SK-N-SH treated with all-trans-retinoic acid at 6 μM for 48 hours (cell line): Measurements from ENCODE around the gene HABP4.

Source experiments
- ATAC-seq: fragments of 200-7000 bp; cut with Tn5 transposase; 3 replicates; pipeline ENCODE4 v1.9.1; 2020; ENCODE audit warnings: mild to moderate bottlenecking, moderate library complexity
- ARNTL ChIP-seq: fragments of 450-650 bp; formaldehyde crosslinking; IDR thresholded peaks from 2 replicates; pipeline ENCODE4 v1.5.0; 2020; ENCODE audit warnings: low read depth, mild to moderate bottlenecking, moderate library complexity, borderline replicate concordance
- BACH2 ChIP-seq: fragments of 250-450 bp; sonication (Bioruptor Pico); IDR thresholded peaks from 2 replicates; pipeline ENCODE4 v1.9.0; 2021; ENCODE audit warnings: mild to moderate bottlenecking, borderline replicate concordance
- CREB5 ChIP-seq: fragments of 250-450 bp; sonication (Bioruptor Pico); IDR thresholded peaks from 2 replicates; pipeline ENCODE4 v1.5.1; 2020; ENCODE audit warnings: low read depth, mild to moderate bottlenecking, moderate library complexity
- CSDC2 ChIP-seq: fragments of 250-450 bp; sonication (Bioruptor Pico); IDR thresholded peaks from 2 replicates; pipeline ENCODE4 v1.5.0; 2020; ENCODE audit warnings: mild to moderate bottlenecking, moderate library complexity
- ESRRG ChIP-seq: fragments of 250-450 bp; sonication (Bioruptor Pico); IDR thresholded peaks from 2 replicates; pipeline ENCODE4 v1.6.1; 2021; ENCODE audit warnings: mild to moderate bottlenecking
- GLIS3 ChIP-seq: fragments of 250-450 bp; sonication (Bioruptor Pico); IDR thresholded peaks from 2 replicates; pipeline ENCODE4 v1.5.0; 2020; ENCODE audit warnings: mild to moderate bottlenecking, moderate library complexity
- ISL1 ChIP-seq: fragments of 250-450 bp; sonication (Bioruptor Pico); IDR thresholded peaks from 2 replicates; pipeline ENCODE4 v2.1.2; 2022; ENCODE audit warnings: mild to moderate bottlenecking, moderate library complexity
- OSR1 ChIP-seq: fragments of 250-450 bp; sonication (Bioruptor Pico); IDR thresholded peaks from 2 replicates; pipeline ENCODE4 v1.8.0; 2022; ENCODE audit warnings: moderate library complexity, mild to moderate bottlenecking, inconsistent platforms
- PATZ1 ChIP-seq: fragments of 250-450 bp; sonication (Bioruptor Pico); IDR thresholded peaks from 2 replicates; pipeline ENCODE4 v1.8.0; 2020; ENCODE audit warnings: mild to moderate bottlenecking, moderate library complexity, borderline replicate concordance
- PPARA ChIP-seq: fragments of 250-450 bp; sonication (Bioruptor Pico); IDR thresholded peaks from 2 replicates; pipeline ENCODE4 v1.5.0; 2020; ENCODE audit warnings: mild to moderate bottlenecking, borderline replicate concordance
- RARB ChIP-seq: fragments of 250-450 bp; sonication (Bioruptor Pico); IDR thresholded peaks from 2 replicates; pipeline ENCODE4 v1.8.0; 2021; ENCODE audit warnings: mild to moderate bottlenecking, moderate library complexity
- SNAI2 ChIP-seq: fragments of 250-450 bp; sonication (Bioruptor Pico); IDR thresholded peaks from 2 replicates; pipeline ENCODE4 v1.5.0; 2020; ENCODE audit warnings: mild to moderate bottlenecking, moderate library complexity
- TCF4 ChIP-seq: fragments of 250-450 bp; sonication (Bioruptor Pico); IDR thresholded peaks from 2 replicates; pipeline ENCODE4 v1.8.0; 2021; ENCODE audit warnings: mild to moderate bottlenecking, moderate library complexity, borderline replicate concordance
- TOX ChIP-seq: fragments of 250-450 bp; sonication (Bioruptor Pico); IDR thresholded peaks from 2 replicates; pipeline ENCODE4 v1.8.0; 2021; ENCODE audit warnings: mild to moderate bottlenecking, moderate library complexity, borderline replicate concordance
- TSHZ2 ChIP-seq: fragments of 250-450 bp; sonication (Bioruptor Pico); IDR thresholded peaks from 2 replicates; pipeline ENCODE4 v1.5.0; 2020; ENCODE audit warnings: mild to moderate bottlenecking, moderate library complexity
- ZC3H10 ChIP-seq: fragments of 250-450 bp; sonication (Bioruptor Pico); IDR thresholded peaks from 2 replicates; pipeline ENCODE4 v1.5.1; 2021; ENCODE audit warnings: mild to moderate bottlenecking, moderate library complexity
- ZFP3 ChIP-seq: fragments of 250-450 bp; sonication (Bioruptor Pico); IDR thresholded peaks from 2 replicates; pipeline ENCODE4 v1.5.0; 2020; ENCODE audit warnings: mild to moderate bottlenecking, moderate library complexity
- ZNF565 ChIP-seq: fragments of 450-650 bp; formaldehyde crosslinking; conservative IDR thresholded peaks from 2 replicates; pipeline ENCODE4 v1.5.0; 2020; ENCODE audit warnings: low read depth, mild to moderate bottlenecking, moderate library complexity
- ZNF70 ChIP-seq: fragments of 450-650 bp; formaldehyde crosslinking; IDR thresholded peaks from 2 replicates; pipeline ENCODE4 v1.5.0; 2020; ENCODE audit warnings: mild to moderate bottlenecking, moderate library complexity
- ZNF8 ChIP-seq: fragments of 450-650 bp; formaldehyde crosslinking; IDR thresholded peaks from 2 replicates; pipeline ENCODE4 v1.5.0; 2020; ENCODE audit warnings: mild to moderate bottlenecking, moderate library complexity
- TF ChIP-seq, protein P1 (sequence below): fragments of 250-450 bp; sonication (Bioruptor Pico); IDR thresholded peaks from 2 replicates; pipeline ENCODE4 v1.5.1; 2021; ENCODE audit warnings: mild to moderate bottlenecking, moderate library complexity
- TF ChIP-seq, protein P2 (sequence below): fragments of 250-450 bp; sonication (Bioruptor Pico); IDR thresholded peaks from 2 replicates; pipeline ENCODE4 v1.8.0; 2021; ENCODE audit warnings: low read depth, mild to moderate bottlenecking, moderate library complexity, borderline replicate concordance

Gene HABP4

DNA sequence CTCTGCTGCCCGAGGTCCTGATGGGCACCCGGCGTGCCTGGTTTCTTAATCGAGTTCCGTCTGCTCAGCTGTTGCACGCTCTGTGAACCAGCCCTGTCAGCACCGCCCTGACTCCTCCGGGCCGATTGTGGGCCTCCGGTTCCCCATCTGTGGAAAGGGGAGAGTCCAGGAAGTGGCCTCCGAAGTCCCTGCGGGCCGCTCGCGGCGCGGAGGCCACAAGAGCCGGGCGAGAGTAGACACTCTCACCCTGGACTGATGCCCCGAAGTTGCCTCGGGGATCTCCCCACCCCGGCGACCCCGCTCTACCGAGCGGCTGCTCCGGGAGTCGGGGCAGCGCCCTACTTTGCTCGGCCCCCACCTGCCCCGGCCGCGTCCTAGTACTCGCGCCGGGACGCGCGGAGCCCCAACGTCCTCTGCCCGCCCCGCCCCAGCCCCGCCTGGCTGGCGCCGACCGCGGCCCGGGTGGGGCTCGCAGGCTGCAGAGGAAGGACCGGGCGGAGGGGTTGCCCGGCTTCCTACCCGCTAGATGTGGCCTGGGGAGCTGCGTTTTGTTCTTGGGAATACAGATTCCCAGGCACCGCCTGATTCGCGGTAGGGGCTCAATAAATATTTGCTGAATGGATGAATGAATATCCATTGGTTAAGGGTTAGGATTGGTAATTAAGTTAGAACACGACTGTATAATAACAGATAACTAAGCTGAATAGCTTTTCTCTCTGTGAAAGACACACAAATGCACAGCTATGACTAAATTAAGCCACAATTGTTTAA lies 30.9 kb upstream of the HABP4 start (continued):
- no peak for TF ChIP-seq TOX (CRISPR knock-in tag)
- peak; percentile 64; the same call in 1 of the 2 replicates for TF ChIP-seq SNAI2 (CRISPR knock-in tag)
- TF ChIP-seq PPARA (CRISPR knock-in tag): no peak
- no peak for TF ChIP-seq ARNTL (CRISPR knock-in tag)
- peak; percentile 13; the same call in 1 of the 2 replicates for TF ChIP-seq PATZ1 (CRISPR knock-in tag)
- TF ChIP-seq CREB5 (CRISPR knock-in tag): no peak
- no peak for TF ChIP-seq TCF4 (CRISPR knock-in tag)
- no peak for TF ChIP-seq ZNF70 (CRISPR knock-in tag)
- TF ChIP-seq RARB (CRISPR knock-in tag): no peak
- TF ChIP-seq GLIS3 (CRISPR knock-in tag): 0 out of 2 replicates have a peak, but pooled peaks have one; percentile 23
- TF ChIP-seq BACH2 (CRISPR knock-in tag): no peak
- TF ChIP-seq ISL1 (CRISPR knock-in tag): peak; percentile 19; the same call in 1 of the 2 replicates

- TF ChIP-seq OSR1 (CRISPR knock-in tag) (no peak), ISL1 (CRISPR knock-in tag) (no peak)
- TF ChIP-seq, all 23 proteins: peak for 0
- no peak for ATAC-seq
Observed at GRCh38 chr9:96419691-96419969, 30.3 kb upstream of the HABP4 start.

GRCh38 chr9:96420468-96421219 lies 29.3 kb upstream of the HABP4 start:
- peak; percentile 47 for ATAC-seq
- TF ChIP-seq PATZ1 (CRISPR knock-in tag) (peak; percentile 99), TCF4 (CRISPR knock-in tag) (peak; percentile 74), OSR1 (CRISPR knock-in tag) (peak; percentile 100), BACH2 (CRISPR knock-in tag) (peak; percentile 96), ESRRG (CRISPR knock-in tag) (peak; percentile 100), SNAI2 (CRISPR knock-in tag) (peak; percentile 100), ARNTL (CRISPR knock-in tag) (peak; percentile 94), ISL1 (CRISPR knock-in tag) (peak; percentile 98), CREB5 (CRISPR knock-in tag) (peak; percentile 99), CSDC2 (peak; percentile 100), ZNF70 (CRISPR knock-in tag) (peak; percentile 87), ZC3H10 (CRISPR knock-in tag) (peak; percentile 100), ZFP3 (peak; percentile 98), ZNF8 (CRISPR knock-in tag) (peak; percentile 93), TSHZ2 (CRISPR knock-in tag) (peak; percentile 100), GLIS3 (CRISPR knock-in tag) (peak; percentile 99), ZNF565 (CRISPR knock-in tag) (peak; percentile 99), PPARA (CRISPR knock-in tag) (peak; percentile 97), TOX (CRISPR knock-in tag) (peak; percentile 99), RARB (CRISPR knock-in tag) (peak; percentile 99)
- TF ChIP-seq, protein P1, sequence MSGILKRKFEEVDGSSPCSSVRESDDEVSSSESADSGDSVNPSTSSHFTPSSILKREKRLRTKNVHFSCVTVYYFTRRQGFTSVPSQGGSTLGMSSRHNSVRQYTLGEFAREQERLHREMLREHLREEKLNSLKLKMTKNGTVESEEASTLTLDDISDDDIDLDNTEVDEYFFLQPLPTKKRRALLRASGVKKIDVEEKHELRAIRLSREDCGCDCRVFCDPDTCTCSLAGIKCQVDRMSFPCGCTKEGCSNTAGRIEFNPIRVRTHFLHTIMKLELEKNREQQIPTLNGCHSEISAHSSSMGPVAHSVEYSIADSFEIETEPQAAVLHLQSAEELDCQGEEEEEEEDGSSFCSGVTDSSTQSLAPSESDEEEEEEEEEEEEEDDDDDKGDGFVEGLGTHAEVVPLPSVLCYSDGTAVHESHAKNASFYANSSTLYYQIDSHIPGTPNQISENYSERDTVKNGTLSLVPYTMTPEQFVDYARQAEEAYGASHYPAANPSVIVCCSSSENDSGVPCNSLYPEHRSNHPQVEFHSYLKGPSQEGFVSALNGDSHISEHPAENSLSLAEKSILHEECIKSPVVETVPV (CRISPR knock-in tag): peak; percentile 99
- TF ChIP-seq, protein P2, sequence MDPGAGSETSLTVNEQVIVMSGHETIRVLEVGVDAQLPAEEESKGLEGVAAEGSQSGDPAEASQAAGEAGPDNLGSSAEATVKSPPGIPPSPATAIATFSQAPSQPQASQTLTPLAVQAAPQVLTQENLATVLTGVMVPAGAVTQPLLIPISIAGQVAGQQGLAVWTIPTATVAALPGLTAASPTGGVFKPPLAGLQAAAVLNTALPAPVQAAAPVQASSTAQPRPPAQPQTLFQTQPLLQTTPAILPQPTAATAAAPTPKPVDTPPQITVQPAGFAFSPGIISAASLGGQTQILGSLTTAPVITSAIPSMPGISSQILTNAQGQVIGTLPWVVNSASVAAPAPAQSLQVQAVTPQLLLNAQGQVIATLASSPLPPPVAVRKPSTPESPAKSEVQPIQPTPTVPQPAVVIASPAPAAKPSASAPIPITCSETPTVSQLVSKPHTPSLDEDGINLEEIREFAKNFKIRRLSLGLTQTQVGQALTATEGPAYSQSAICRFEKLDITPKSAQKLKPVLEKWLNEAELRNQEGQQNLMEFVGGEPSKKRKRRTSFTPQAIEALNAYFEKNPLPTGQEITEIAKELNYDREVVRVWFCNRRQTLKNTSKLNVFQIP (CRISPR knock-in tag): peak; percentile 100
